GM21528 (cell line): Measurements from ENCODE around the gene PHF20.
"Not testable (repeated sequence)": the region's sequence is repeated elsewhere in the genome, so short reads cannot be mapped to it uniquely, and the experiment has no call there.

Experiments
- ATAC-seq: cut with Tn5 transposase; IDR thresholded peaks from one replicate; pipeline ENCODE4 v1.9.1; 2021; ENCODE audit warnings: mild to moderate bottlenecking, moderate library complexity; ENCODE audit not compliant: unreplicated experiment, low FRiP score

PHF20 gene

GRCh38 chr20:35959291-35959690 is 187.5 kb downstream of the PHF20 start:
- ATAC-seq = not testable (repeated sequence)

- ATAC-seq = no peak
Measured at GRCh38 chr20:35963878-35964277, 192.1 kb downstream of the PHF20 start.

GRCh38 chr20:35967979-35968640 is 196.3 kb downstream of the PHF20 start, which contains the start of gene CNBD2:
CNBD2 (plus strand) TSS chr20:35968590; CDS start chr20:35968763, 173 bp downstream.
- no peak for ATAC-seq

- ATAC-seq = no peak
Measured at GRCh38 chr20:35968930-35969329, 197.1 kb downstream of the PHF20 start.

- ATAC-seq = no peak
Measured at GRCh38 chr20:35971981-35972380, 200.2 kb downstream of the PHF20 start.

- no peak for ATAC-seq
Measured at GRCh38 chr20:35972462-35972861, 200.6 kb downstream of the PHF20 start.

GRCh38 chr20:35974256-35974655 is 202.4 kb downstream of the PHF20 start:
- ATAC-seq = no peak

- no peak for ATAC-seq
Measured at GRCh38 chr20:35975576-35976373, 204.0 kb downstream of the PHF20 start.

- no peak for ATAC-seq
Measured at GRCh38 chr20:35978041-35978513, 206.3 kb downstream of the PHF20 start.

- no peak for ATAC-seq
Measured at GRCh38 chr20:35979544-35979943, 207.7 kb downstream of the PHF20 start.

- ATAC-seq = no peak
Measured at GRCh38 chr20:35981969-35982368, 210.2 kb downstream of the PHF20 start.

GRCh38 chr20:35984382-35984781 is 212.6 kb downstream of the PHF20 start:
- ATAC-seq = no peak

GRCh38 chr20:35985806-35986205 is 214.0 kb downstream of the PHF20 start:
- ATAC-seq = no peak

GRCh38 chr20:35988910-35989463 is 217.2 kb downstream of the PHF20 start:
- ATAC-seq = no peak

- ATAC-seq = no peak
Measured at GRCh38 chr20:35991142-35991771, 219.4 kb downstream of the PHF20 start.

- no peak for ATAC-seq
Measured at GRCh38 chr20:35992713-35993335, 221.0 kb downstream of the PHF20 start.

- ATAC-seq = no peak
Measured at GRCh38 chr20:35994994-35995453, 223.2 kb downstream of the PHF20 start.

GRCh38 chr20:35996492-35996891 is 224.7 kb downstream of the PHF20 start:
- not testable (repeated sequence) for ATAC-seq
